SKM-1 treated with dmso at 0.1 percent for 144 hours (cell line): ENCODE measurements around the gene GAPVD1.
A peak's percentile ranks its signal among the peaks of the same experiment; 100 is the strongest.
"Not testable (repeated sequence)": the region's sequence is repeated elsewhere in the genome, so short reads cannot be mapped to it uniquely, and the experiment has no call there.

Experiments used
- DNase-seq: peaks from one replicate; lab custom pipeline; 2025; ENCODE audit not compliant: unreplicated experiment; lab: John Stamatoyannopoulos, UW

The GAPVD1 gene

GRCh38 chr9:125304273-125304672 is 42.6 kb downstream of the GAPVD1 start:
- DNase-seq = no peak

GRCh38 chr9:125312411-125312810 is 50.8 kb downstream of the GAPVD1 start:
- DNase-seq = no peak

GRCh38 chr9:125316359-125316758 is 54.7 kb downstream of the GAPVD1 start:
- not testable (repeated sequence) for DNase-seq

- no peak for DNase-seq
These were observed 56.1 kb downstream of the GAPVD1 start for GRCh38 chr9:125317704-125318103.

- DNase-seq = no peak
These were observed 59.9 kb downstream of the GAPVD1 start for GRCh38 chr9:125321496-125321895.

GRCh38 chr9:125323615-125324014 is 62.0 kb downstream of the GAPVD1 start:
- DNase-seq = no peak

GRCh38 chr9:125325826-125326225 is 64.2 kb downstream of the GAPVD1 start:
- DNase-seq = no peak

GRCh38 chr9:125329978-125330377 is 68.4 kb downstream of the GAPVD1 start:
- DNase-seq = no peak

- no peak for DNase-seq
These were observed 69.0 kb downstream of the GAPVD1 start for GRCh38 chr9:125330587-125330986.

GRCh38 chr9:125332527-125332926 is 70.9 kb downstream of the GAPVD1 start:
- DNase-seq = no peak

- no peak for DNase-seq
These were observed 75.6 kb downstream of the GAPVD1 start for GRCh38 chr9:125337236-125337635.

GRCh38 chr9:125338929-125339328 is 77.3 kb downstream of the GAPVD1 start:
- no peak for DNase-seq

- DNase-seq = no peak
These were observed 79.9 kb downstream of the GAPVD1 start for GRCh38 chr9:125341566-125341965.

GRCh38 chr9:125343518-125344275 is 82.1 kb downstream of the GAPVD1 start:
- DNase-seq = no peak

GRCh38 chr9:125346080-125346732 is 84.6 kb downstream of the GAPVD1 start:
- DNase-seq = no peak

GRCh38 chr9:125355601-125356000 is 94.0 kb downstream of the GAPVD1 start:
- DNase-seq = no peak

GRCh38 chr9:125356032-125356431 is 94.4 kb downstream of the GAPVD1 start:
- no peak for DNase-seq

GRCh38 chr9:125359011-125359410 is 97.4 kb downstream of the GAPVD1 start:
- no peak for DNase-seq

GRCh38 chr9:125360601-125361000 is 99.0 kb downstream of the GAPVD1 start:
- no peak for DNase-seq

GRCh38 chr9:125361837-125362531 is 100.4 kb downstream of the GAPVD1 start:
- peak; percentile 61 for DNase-seq

- DNase-seq = no peak
These were observed 105.0 kb downstream of the GAPVD1 start for GRCh38 chr9:125366676-125367075.

- no peak for DNase-seq
These were observed 109.2 kb downstream of the GAPVD1 start for GRCh38 chr9:125370786-125371185.
